ENCODE results near the gene CYP27C1. TPM values are rescaled to one million over a fixed set of nuclear protein-coding genes. Genes with fewer than 3 reads are reported as not detected.
A peak's percentile ranks its signal among the peaks of the same experiment; 100 is the strongest.

CYP27C1 gene
- total and polyA plus RNA-seq, 5 experiments from 2014 or later = not detected

DNA sequence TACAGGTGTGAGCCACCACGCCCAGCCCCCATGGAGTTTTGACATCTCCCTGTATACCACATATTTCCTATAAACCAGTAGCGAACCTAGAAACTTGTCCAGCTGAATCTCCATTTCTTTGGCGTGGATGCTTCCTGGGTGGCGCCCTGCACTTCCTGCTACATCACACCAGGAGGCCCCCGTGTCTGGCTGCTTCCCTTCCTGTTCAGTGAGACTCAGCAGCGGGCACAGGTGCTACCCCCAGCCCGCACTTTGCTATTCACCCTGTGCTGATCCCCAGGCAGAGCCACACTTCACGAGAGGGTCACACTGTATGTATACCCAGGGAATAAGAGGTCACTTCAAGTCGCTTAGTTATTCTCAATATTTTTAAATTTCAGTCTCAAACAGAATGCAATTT is 35.0 kb downstream of the CYP27C1 start:
- Mint-ChIP-seq H3K4me1 (peaks cover 4 to 8% (median 6%) of the 10 kb centered on the region in 4 donors), H3K27me3 (peaks cover 6 to 31% (median 15%) of the 10 kb centered on the region in 5 donors), H3K27ac (peak overlapping the region in 1 of 10 donors; percentile 35), H3K36me3 (peaks cover 0 to 7% (median 0%) of the 10 kb centered on the region in 3 donors), H3K4me3 (no peak overlapping the region), H3K9me3 (peaks cover 0 to 19% (median 7%) of the 10 kb centered on the region in 9 donors)
- DNase-seq = peak in 1 of 10 donors; percentile 10
- peak in 1 of 2 donors; percentile 43 for ATAC-seq
- POLR2A ChIA-PET = no interaction called here

DNA sequence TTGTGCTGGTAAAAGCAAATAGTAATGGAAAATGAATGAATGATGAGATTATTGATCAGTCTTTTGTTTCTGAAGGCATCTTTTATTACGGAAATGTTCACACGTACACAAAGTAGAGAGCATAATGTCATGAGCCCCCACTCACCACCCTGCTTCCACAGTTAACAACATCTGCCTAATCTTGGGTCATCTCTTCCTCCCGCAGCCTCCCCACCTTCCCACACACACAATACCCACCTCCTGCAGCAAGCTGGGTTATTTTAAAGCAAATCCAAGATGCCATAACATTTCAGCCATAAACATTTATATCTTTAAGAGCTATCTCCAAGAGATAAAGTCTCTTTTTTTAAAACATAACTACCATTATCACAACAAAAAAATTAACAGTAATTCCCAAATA is 36.3 kb downstream of the CYP27C1 start:
- Mint-ChIP-seq H3K27me3 (peaks cover 6 to 27% (median 15%) of the 10 kb centered on the region in 5 donors), H3K27ac (peak overlapping the region in 1 of 10 donors; percentile 20), H3K4me3 (no peak overlapping the region), H3K9me3 (peaks cover 0 to 9% (median 4%) of the 10 kb centered on the region in 9 donors), H3K4me1 (peaks cover 4 to 8% (median 6%) of the 10 kb centered on the region in 4 donors), H3K36me3 (peaks cover 0 to 9% (median 0%) of the 10 kb centered on the region in 3 donors)
- POLR2A ChIA-PET = no interaction called here
- DNase-seq (no peak), ATAC-seq (no peak)

DNA sequence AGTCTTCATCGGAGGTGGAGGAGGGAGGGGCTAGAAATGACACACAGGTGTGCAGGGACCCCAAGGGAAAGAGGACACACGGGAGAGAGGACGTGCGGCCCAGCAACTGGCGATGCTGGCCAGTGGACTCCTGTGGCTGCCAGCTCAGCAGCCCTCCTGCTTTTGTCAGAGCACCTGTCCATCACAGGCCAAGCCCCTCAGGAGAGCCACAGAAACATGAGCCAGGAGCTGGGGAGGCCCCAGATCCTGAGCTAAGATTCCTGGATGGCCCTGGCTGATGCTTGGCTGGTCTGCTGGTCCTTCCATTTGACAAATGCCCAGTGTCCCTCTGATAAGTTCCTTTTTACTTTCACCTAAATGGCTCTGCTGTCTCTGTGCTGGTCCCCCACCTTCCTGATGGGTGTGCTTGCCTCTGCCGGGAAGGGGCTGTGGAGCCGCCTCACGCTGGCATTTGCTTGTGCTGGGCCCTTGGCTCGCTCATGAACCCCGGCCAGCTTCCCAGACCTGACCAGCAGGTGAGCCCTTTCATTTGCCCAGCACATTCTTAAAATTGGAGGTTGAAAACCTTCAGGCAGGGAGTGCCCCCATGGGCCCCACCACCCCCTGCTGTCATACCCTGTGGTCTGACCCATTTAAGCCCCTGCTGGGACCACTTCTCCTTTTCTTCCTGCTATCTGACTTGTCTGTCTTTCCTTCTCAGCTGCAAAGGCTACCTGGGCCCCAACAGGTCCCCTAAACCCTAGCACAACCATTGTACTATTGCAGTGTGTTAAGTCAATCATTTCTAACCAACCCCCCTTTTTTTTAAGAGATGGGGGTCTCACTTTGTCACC is 37.3 kb downstream of the CYP27C1 start:
- no peak for ATAC-seq
- H3K9me3 Mint-ChIP-seq = peaks cover 0 to 9% (median 4%) of the 10 kb centered on the region in 9 donors
- DNase-seq = no peak
- peaks cover 4 to 8% (median 6%) of the 10 kb centered on the region in 4 donors for H3K4me1 Mint-ChIP-seq
- H3K27me3 Mint-ChIP-seq = peaks cover 5 to 19% (median 11%) of the 10 kb centered on the region in 5 donors
- H3K4me3 Mint-ChIP-seq = no peak overlapping the region
- POLR2A ChIA-PET = interaction anchor here (0.7 kb wide), 1 partner anchor 195 kb away, joined by 3 read pairs; no protein-coding TSS in a partner anchor
- no peak overlapping the region for H3K27ac Mint-ChIP-seq
- H3K36me3 Mint-ChIP-seq = peaks cover 0 to 9% (median 0%) of the 10 kb centered on the region in 3 donors

DNA sequence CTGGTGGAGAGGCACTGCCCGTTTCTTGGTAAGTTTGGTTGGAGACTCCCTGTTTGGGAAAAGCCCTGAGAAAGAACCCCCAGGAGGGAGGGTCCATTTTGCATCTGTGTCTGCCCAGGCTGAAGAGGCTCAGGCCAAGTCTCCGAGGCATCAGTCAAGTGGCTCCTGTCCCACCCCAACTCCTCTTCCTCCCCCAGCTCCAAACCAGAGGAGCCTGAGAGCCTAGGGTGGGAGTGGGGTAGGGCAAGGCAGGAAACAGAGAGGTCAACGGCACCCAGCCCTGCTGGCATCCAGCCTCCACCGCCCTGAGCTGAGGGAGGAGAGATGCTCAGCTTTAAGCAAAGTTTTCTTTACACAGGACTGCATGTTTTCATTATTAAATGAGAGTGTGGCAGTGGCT is 38.2 kb downstream of the CYP27C1 start:
- Mint-ChIP-seq H3K9me3 (peaks cover 0 to 9% (median 4%) of the 10 kb centered on the region in 9 donors), H3K27ac (no peak overlapping the region), H3K4me1 (peaks cover 4 to 8% (median 6%) of the 10 kb centered on the region in 4 donors), H3K27me3 (peaks cover 2 to 15% (median 9%) of the 10 kb centered on the region in 5 donors), H3K36me3 (peaks cover 0 to 9% (median 0%) of the 10 kb centered on the region in 3 donors), H3K4me3 (no peak overlapping the region)
- DNase-seq = no peak
- POLR2A ChIA-PET = interaction anchor here (0.7 kb wide), 1 partner anchor 196 kb away, joined by 3 read pairs; no protein-coding TSS in a partner anchor
- no peak for ATAC-seq

DNA sequence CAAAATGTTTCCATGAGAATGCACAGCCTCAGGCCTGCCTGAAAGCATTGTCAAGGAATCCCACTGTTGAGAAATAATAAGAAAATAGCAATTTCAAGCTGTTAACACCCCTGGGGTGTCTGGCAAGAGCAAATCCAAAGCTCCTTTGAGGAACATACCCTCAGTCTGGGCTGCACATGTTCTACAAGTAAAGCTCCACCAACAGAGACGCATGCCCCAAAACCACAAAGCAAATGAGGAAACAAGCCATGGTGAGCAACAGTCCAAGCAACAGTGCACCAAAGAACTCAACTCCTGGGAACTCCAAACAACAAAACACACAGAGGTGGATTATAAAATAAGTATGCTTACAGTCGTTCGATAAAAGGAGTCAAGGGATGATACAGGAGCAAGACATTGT is 40.3 kb downstream of the CYP27C1 start:
- Mint-ChIP-seq H3K36me3 (peaks cover 0 to 9% (median 0%) of the 10 kb centered on the region in 3 donors), H3K27ac (no peak overlapping the region), H3K4me3 (no peak overlapping the region), H3K4me1 (peaks cover 0 to under 1% (median 0%) of the 10 kb centered on the region in 4 donors), H3K9me3 (peaks cover 0 to 9% (median 4%) of the 10 kb centered on the region in 9 donors), H3K27me3 (peaks cover 0 to 9% (median 2%) of the 10 kb centered on the region in 5 donors)
- POLR2A ChIA-PET = no interaction called here
- no peak for DNase-seq
- ATAC-seq = no peak

DNA sequence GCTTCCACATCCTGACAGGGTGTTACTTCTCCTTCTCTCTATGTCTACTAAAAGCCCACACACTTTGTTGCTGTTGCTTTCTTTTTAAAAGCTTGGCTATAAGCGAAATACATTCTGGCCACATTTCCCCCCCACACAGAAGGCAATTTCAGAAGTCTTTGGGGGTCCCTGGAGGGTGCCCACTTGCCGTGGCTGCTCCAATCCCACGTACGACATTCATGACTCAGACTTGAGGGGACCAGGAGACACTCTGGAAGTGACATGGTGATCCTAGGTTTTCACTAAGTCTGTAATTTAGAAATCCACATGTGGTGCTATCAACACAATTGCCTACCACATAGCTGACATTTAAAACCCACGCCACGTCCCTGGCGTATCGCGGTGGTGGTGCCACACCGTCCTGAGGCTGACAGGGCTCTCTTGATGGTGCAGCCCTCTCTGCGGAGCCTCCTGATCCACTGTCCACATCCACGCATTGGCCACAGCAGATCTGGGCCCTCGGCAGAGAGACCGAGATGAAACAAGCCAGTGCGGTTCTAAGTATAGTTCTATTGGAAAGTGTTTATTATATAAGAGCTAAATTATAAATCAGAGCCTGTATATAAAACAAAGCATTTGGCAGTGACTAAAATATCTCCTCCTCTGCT is 42.4 kb downstream of the CYP27C1 start:
- POLR2A ChIA-PET = no interaction called here
- Mint-ChIP-seq H3K36me3 (peaks cover 0 to 9% (median 0%) of the 10 kb centered on the region in 3 donors), H3K27ac (no peak overlapping the region), H3K4me3 (no peak overlapping the region), H3K27me3 (peaks cover 0 to 7% (median 0%) of the 10 kb centered on the region in 5 donors), H3K9me3 (peaks cover 0 to 9% (median 4%) of the 10 kb centered on the region in 9 donors), H3K4me1 (no peaks in the 10 kb centered on the region)
- no peak for DNase-seq
- no peak for ATAC-seq

DNA sequence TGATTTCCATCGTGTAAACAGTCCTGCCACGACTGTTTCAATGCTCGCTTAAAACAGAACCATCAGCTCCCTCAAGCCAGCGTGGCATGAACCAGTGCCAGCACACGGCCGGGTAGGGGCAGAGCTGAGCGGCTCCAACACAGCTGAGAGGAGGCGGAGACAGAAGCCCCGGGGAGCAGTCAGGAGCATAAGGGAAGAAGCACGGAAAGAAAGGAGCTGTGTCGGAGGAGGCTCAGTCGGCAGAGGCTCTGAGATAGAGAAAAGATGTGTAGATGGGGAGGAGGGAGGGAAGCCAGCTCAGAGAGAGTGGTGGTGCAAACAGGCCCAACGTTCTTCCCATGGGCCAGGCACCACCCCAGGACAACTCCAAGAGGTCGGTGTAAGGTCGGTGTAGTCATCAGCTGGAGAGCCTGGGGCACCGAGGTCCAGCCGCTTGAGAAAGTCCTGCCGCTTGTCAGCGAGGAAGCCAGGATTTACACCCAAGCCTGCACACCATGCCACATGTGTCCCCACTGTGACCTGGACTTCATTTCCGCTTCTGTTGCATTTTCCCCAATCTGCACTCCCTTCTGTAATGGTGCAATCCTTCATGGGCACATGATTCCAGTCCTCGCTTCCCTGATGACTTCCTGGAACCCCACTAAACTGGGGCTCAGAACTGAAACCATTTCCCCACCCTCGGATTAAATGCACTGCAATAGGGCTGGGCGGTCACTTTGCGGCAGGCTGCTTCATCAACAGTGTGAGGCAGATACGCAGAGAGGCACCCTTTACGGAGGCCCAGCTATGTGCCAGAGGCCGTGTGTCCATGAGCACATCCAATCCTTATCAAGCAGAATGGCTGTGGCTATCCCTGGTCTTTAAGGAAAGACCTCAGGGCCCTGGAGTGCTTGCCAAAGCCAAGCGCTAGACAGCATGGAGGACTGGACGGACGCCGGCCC is 43.5 kb downstream of the CYP27C1 start:
- peaks cover 0 to 9% (median 0%) of the 10 kb centered on the region in 3 donors for H3K36me3 Mint-ChIP-seq
- no peak overlapping the region for H3K4me3 Mint-ChIP-seq
- H3K27ac Mint-ChIP-seq = no peak overlapping the region
- peaks cover 0 to 9% (median 4%) of the 10 kb centered on the region in 9 donors for H3K9me3 Mint-ChIP-seq
- DNase-seq (no peak), ATAC-seq (no peak)
- H3K4me1 Mint-ChIP-seq = no peaks in the 10 kb centered on the region
- H3K27me3 Mint-ChIP-seq = peaks cover 0 to 7% (median 0%) of the 10 kb centered on the region in 5 donors
- POLR2A ChIA-PET = no interaction called here

DNA sequence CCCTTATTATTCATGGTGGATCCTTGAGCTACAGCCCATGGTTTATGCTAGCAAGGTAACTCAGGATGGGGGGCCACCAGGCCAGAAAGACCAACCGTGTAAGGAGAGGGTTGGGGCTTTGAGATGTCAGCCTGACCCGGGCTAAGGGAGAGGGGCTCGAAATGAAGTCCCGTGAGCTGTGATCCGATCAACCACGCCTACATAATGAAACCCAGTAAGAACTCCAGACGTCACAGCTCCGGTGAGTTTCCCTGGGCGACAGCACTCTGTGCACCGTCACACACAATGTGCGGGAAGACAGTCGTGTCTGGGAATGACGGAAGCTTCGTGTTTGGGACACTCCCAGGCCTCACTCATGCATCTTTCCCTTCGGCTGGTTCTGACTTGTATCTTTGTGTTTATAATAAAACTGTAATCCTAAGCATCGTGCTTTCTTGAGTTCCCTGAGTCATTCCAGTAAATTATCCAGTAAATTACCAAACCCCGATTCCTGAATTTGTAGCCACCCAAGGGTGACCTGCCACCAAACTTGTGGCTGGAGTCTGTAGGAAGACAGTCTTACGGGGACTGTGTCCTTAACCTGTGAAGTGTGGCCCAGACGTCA is 44.2 kb downstream of the CYP27C1 start:
- no peak overlapping the region for H3K4me3 Mint-ChIP-seq
- DNase-seq = no peak
- no peaks in the 10 kb centered on the region for H3K4me1 Mint-ChIP-seq
- POLR2A ChIA-PET = no interaction called here
- no peak for ATAC-seq
- H3K9me3 Mint-ChIP-seq = peaks cover 0 to 9% (median 4%) of the 10 kb centered on the region in 9 donors
- peaks cover 0 to 7% (median 0%) of the 10 kb centered on the region in 5 donors for H3K27me3 Mint-ChIP-seq
- no peak overlapping the region for H3K27ac Mint-ChIP-seq
- H3K36me3 Mint-ChIP-seq = peaks cover 0 to 9% (median 0%) of the 10 kb centered on the region in 3 donors

DNA sequence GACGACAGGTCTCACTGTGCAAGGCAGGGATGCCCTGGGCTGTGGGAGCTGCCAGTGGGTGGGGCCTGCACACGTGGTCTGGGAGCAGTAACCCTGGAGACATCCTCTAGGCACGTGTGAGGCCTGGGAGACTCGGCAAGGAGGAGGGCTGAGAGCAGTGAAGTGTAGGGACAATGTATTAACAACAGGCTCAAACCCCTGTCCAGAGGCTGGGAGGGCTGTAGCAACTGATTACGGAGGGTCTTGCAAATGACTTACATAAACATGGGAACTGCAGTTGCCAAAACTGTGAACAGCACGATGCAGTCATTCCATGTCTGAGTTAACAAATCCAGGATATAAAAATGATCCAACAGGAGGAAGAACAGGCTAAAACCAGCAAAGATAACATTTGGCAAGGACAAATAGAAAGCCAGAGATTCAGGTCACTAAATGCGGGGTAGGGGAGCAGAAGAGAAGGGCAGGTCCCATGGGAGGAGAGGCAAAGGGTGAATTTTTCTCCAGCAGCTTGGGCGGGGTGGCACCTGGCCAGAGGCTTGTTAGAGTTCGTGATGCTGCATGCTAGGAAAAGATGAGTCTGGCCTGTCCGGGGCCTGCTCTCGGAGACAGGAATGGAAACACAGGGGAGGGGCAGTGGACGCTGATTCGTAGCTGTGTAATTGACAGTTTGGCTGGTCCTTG is 44.9 kb downstream of the CYP27C1 start:
- H3K27me3 Mint-ChIP-seq = peaks cover 0 to 3% (median 0%) of the 10 kb centered on the region in 5 donors
- peaks cover 0 to 2% (median 0%) of the 10 kb centered on the region in 3 donors for H3K36me3 Mint-ChIP-seq
- DNase-seq (no peak), ATAC-seq (no peak)
- H3K9me3 Mint-ChIP-seq = peaks cover 0 to 3% (median 0%) of the 10 kb centered on the region in 9 donors
- POLR2A ChIA-PET = no interaction called here
- no peak overlapping the region for H3K27ac Mint-ChIP-seq
- H3K4me3 Mint-ChIP-seq = no peak overlapping the region
- no peaks in the 10 kb centered on the region for H3K4me1 Mint-ChIP-seq

DNA sequence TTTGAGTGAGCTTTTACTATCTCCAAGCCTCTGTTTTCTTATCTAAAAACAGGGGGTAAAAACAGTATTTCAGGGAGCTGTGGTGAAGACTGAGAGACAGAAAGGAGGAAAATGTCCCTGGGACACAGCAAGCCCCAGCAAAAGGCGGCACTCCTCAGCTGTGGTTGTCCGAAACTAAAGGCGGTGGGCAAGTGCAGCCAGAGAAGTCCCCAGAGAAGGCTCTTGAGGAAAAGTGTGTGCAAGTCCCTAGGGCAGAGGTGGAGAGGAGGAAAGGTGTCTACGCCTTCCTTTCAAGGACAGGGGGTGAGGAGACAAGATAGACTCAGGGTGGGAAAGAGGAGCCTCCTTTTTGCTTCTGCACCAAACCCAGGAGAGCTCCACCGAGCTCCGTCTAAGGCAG is 45.5 kb downstream of the CYP27C1 start:
- POLR2A ChIA-PET = no interaction called here
- Mint-ChIP-seq H3K36me3 (no peaks in the 10 kb centered on the region), H3K4me1 (no peaks in the 10 kb centered on the region), H3K27ac (no peak overlapping the region), H3K4me3 (no peak overlapping the region), H3K27me3 (peaks cover 0 to 3% (median 0%) of the 10 kb centered on the region in 5 donors), H3K9me3 (no peaks in the 10 kb centered on the region)
- DNase-seq (no peak), ATAC-seq (no peak)

DNA sequence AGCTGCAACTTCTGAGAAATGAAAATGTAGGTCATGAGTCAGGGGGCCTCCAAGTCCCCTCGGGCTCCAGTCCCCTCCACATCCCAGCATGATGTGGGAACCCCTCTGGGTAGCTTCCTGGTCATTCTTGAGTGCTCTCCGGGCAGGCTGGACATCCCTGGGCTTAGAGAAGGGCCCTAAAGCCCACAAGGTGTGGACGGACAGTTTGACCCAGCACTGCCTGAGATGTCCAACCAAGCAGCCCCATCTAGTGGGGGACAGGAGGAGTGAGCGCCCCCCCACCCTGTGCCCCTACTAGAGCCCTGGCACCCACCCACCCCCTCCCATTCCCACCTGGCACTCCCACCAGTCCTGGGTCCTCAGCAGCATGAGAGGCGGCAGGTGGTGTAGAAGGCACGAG is 46.0 kb downstream of the CYP27C1 start:
- no peak overlapping the region for H3K27ac Mint-ChIP-seq
- H3K9me3 Mint-ChIP-seq = no peaks in the 10 kb centered on the region
- H3K27me3 Mint-ChIP-seq = peaks cover 0 to 3% (median 0%) of the 10 kb centered on the region in 5 donors
- ATAC-seq (no peak), DNase-seq (peak in 1 of 10 donors; percentile 6)
- POLR2A ChIA-PET = no interaction called here
- H3K36me3 Mint-ChIP-seq = no peaks in the 10 kb centered on the region
- no peaks in the 10 kb centered on the region for H3K4me1 Mint-ChIP-seq
- no peak overlapping the region for H3K4me3 Mint-ChIP-seq
